Measurements from ENCODE around the gene TLR6.
A peak's percentile ranks its signal among the peaks of the same experiment; 100 is the strongest.

Gene TLR6

DNA sequence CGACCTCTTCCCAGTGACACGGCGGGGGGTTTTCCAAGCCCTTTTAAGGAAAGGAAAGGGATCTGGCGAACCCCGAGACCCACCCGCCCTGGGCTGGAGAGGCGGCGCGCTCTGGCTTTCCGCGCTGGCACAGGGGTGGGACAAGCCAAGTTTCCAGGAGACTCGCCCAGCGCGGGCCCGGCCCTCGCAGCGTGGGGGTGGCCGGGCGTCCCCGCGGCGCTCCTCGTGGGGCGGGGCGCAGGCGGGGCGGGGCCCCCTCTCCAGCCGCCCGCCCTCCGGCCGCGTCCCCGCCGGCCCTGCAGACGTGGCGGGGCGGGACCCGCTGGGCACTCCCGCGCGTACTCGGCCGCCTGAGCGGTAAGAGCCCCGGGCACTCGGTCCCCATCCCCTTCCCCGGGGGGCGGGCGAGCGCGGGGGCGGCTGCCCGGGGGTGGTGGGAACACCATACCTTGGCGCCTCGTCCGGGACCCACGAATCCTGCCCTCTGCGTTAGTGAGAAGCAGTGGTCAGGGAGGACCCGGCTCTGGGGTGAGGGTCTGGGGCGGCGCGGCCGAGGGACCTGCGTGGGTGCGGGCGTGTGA lies 11.0 kb upstream of the TLR6 start, which contains the start of gene FAM114A1:
FAM114A1 (plus strand) TSS at position 329 of the 581 bp plus-strand sequence. CDS start 10,273 bp downstream, outside the sequence.
- peak; percentile 15 for DNase-seq

DNA sequence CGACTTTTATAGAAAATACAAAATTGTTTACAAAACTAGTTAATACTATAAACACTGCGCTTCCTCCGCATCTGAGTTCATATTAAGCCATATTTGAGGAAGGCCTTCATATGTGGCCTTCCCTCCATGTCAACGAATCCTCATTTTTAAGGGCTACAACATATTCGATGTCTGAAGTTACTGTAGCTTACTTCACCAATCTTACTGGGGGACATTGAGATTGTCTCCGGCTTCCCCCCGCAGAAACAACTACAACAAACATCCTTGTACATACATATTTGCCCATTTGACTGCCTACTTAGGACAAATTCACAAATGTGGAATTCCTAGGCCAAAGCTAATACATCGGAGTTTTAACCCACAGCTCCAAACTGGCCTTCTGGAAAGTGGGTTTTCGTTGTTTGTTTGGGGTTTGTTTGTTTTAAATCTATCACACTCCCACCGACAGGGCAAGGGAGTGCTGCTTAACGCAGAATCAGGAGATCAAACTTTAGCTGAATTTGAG lies 10.4 kb upstream of the TLR6 start:
- no peak for DNase-seq

DNA sequence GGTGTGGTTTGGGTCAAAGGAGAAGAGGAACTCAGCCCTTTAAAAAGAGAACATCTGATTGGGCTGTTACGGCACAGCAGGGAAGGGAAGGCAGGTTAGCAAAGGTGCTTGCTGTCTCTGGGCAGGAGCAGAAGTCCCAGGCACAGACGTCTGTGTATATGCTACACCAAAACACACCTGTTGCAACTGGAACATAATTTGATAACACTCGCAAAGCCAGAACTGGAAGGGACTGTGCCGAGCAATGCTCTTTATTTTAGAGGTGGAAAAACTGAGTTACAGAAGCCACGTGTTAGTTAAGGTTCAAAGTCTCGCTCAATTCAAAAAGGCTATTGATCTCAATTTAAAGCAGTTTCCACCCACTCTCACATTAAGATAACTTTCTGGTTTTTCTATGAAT lies 8.8 kb upstream of the TLR6 start:
- no peak for DNase-seq

DNA sequence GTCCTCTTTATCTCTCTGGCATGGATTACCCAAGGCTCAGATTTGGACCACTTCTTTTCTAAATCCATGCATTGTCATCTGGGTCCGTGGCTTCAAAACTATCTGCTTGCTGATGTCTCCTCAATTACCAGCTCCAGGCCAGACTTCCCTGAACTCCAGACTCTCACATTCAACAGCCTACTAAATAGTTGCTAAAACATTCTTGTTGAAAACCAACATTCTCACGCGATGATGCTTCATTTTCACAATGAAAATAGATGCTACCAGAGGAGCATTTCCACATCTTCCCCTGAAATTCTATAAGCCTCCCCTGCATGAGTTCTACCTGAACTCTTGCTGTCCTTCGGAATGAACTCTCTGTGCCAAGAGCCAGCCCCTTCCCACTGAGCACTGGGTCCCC lies 5.2 kb upstream of the TLR6 start:
- DNase-seq, result no peak

DNA sequence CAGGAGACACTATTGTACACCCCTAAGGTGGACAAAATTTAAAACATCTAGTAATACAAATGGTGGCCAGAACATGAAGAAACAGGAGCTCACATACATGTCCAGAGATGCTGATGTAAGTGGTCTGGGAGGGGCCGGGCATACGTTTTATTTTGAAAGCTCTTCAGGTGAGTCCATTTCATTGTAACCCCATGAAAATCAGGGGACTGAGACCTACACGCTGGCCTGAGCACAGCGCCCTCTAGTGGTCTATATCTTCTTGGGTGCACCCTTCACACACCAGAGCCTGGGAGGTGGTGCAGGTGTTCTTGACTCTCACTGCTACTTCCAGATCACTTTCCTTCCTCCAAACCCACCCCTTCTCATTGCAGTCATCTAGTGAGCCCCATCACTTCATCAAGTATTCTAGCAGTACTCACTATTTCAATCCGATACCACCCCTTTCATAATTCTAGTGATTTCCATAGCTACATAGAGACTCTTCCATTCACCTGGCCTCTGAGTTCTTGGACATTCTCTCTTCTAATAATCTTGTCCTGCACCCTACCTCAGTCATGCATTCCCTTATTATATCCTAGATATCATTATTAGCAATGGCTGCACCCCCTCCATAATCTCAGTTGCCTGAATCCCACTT lies 4.3 kb upstream of the TLR6 start:
- peak; percentile 19 for DNase-seq

DNA sequence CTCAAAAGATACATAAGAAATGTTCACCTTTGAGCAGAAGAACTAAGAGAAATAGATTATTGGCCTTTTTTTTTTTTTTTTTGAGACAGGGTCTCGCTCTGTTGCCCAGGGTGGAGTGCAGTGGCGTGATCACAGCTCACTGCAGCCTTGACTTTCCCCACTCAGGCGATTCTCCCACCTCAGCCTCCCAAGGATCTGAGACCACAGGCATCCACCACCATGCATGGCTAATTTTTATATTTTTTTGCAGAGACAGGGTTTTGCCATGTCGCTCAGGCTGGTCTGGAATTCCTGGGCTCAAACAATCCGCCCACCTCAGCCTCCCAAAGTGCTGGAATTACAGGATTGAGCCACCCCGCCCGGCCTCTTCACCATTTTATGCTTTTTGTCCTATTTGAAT lies 2.9 kb upstream of the TLR6 start:
- DNase-seq, result no peak

DNA sequence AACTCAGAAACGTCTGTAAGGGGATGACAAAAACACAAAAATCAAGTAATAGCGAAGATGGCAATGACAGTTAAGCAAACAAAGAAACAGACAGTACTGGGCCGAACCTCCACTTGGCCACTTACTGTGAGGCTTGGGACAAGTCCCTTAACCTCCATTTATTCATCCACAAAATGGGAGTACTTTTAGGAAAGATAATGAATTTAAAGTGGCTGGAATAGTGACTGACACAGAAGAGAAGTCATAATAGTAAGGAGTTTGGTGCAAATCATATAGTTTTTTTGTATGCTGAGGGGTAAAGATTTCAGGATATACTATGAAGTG lies 1.4 kb upstream of the TLR6 start:
- no peak for DNase-seq

DNA sequence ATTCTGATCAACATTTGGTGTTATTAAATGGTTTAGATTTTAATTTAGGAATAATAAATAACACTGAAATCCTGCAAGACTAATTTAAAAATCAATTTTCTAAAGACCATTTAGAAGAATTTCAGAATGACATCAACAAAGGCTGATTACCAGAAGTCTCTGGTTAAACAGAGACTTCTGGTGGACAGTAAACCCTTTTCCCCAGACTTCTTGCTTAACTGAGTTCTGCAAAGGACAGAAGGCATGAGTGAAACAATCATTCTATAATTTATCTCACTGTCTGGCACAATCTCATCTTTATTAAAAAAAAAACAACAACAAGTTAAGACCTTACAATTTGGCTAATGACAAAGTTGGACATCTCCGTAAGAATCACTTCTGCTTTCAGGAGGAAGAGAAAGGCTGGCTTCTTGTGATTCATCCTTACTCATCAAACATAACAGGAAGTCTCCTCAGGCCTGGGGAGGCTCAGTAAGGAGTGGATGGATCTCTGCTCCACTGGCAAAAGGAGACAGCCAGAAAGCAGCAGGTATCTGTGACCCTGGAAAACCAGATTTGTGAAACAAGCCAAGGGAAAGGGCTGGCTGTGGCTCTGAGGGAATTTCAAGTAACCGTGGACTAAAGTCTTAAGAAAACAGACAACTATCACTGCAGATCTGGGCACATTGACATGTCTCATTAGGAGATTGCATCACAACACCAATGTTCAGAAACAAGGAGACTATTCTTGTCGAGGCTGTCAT lies 908 bp upstream of the TLR6 start:
- DNase-seq, result no peak

DNA sequence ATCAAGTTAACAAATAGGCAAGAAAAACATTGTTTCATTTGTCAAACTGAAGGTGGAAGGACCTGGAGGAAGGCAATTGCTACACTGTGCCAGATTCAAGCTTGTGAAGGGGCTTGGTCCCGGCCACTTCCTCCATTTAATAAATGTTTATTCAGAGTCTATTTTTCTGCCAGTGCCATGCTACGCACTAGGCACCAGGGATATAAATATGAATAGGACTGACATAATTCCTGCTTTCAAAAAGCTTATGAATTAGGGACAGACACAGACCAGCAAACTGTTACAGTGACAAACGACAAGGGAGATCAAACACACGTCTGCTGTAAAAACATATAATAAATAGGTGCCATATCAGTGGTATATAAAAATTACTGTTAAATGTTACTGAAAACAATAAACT lies 571 bp downstream of the TLR6 start:
- DNase-seq, result no peak

DNA sequence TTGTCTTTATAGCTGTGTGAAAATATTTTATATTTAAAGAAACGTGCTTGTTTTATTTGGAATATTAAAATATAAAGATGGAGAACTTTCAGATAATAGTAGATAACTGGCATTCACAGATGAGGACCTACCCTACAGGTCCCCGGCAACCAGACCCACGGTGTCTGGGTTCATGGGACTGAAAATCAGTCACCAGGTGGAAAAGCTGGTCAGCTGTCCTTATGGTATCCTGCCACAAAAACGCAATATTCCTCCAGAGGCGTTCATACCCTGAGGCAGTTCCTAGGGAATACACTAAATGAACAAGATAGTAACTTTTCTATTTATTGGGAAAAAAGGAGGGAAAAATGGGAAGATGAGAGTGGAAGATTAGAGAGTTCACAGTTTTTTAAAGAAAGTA lies 1.2 kb downstream of the TLR6 start:
- no peak for DNase-seq

DNA sequence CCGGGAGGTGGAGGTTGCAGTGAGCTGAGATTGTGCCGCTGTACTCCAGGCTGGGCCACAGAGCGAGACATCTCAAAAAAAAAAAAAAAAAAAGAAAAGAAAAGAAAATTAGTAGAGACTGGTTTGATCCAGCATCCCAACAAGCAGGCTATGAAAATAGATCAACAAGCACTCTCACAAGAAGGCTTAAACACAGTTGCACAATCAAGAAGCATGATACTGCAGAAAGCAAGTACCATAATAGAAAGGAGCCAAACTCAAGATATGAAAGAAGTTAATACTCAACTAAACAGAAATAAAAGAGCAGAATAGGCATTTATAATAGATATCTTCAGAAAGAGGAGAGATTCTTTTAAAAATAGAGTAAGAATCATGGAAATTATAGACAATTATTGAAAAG lies 10.6 kb downstream of the TLR6 start:
- no peak for DNase-seq

DNA sequence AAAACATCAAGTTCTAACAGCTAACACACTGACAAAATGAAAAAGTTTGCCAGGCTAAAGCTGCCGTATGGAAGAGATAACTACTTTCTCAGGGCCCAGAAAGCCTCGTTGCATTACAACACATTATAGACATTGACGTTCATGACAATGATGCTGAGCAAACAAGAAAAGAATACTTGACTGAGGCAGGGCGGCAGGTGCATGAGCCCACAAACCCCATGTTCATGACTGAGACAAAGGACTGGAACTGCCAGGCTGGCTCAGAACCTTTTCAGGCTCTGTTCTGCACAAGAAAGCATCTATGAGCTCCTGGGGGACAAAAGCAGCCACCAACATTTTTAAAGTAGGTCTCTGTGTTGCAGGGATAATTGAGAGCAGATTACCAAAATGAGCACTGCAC lies 13.6 kb downstream of the TLR6 start:
- DNase-seq, result peak; percentile 80

DNA sequence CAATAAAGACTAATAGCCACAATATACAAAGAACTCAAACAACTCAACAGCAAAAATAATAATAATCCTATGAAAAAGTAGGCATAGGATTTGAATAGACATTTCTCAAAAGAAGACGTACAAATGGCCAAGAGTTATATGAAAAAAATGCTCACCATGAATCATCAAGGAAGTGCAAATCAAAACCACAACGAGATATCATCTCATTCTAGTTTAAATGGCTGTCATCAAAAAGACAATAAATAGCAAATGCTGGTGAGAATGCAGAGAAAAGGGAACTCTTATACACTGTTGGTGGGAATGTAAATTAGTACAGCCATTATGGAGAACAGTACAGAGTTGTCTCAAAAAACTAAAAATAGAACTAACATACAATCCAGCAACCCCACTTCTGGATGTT lies 18.8 kb downstream of the TLR6 start:
- no peak for DNase-seq

DNA sequence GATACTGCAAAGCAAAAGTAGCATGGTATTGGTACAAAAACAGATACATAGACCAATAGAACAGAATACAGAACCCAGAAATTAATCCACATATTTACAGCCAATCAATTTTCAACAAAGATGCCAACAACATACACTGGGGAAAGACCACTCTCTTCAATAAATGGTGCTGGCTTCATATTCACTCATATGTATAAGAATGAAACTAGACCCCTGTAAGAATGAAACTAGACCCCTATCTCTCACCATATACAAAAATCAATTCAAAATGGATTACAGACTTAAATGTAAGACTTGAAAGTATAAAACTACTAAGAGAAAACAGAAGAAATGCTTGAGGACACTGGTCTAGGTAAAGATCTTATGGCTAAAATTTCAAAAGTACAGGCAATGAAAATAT lies 19.3 kb downstream of the TLR6 start:
- DNase-seq, result no peak

DNA sequence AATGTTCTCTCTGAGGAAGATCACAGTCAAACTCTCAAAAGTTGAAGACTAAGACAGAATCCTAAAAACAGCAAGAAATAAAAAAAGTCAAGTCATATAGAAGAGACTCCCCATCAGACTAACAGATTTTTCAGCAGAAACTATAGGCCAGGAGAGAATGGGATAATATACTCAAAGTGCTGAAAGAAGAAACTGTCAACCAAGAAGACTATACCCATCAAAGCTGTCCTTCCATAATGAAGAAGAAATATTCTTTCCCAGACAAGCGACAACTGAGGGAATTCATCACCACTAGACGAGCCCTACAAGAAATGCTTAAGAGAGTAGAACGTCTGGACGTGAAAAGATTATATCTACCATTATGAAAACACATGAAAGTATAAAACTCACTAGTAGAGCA lies 22.0 kb downstream of the TLR6 start:
- no peak for DNase-seq

DNA sequence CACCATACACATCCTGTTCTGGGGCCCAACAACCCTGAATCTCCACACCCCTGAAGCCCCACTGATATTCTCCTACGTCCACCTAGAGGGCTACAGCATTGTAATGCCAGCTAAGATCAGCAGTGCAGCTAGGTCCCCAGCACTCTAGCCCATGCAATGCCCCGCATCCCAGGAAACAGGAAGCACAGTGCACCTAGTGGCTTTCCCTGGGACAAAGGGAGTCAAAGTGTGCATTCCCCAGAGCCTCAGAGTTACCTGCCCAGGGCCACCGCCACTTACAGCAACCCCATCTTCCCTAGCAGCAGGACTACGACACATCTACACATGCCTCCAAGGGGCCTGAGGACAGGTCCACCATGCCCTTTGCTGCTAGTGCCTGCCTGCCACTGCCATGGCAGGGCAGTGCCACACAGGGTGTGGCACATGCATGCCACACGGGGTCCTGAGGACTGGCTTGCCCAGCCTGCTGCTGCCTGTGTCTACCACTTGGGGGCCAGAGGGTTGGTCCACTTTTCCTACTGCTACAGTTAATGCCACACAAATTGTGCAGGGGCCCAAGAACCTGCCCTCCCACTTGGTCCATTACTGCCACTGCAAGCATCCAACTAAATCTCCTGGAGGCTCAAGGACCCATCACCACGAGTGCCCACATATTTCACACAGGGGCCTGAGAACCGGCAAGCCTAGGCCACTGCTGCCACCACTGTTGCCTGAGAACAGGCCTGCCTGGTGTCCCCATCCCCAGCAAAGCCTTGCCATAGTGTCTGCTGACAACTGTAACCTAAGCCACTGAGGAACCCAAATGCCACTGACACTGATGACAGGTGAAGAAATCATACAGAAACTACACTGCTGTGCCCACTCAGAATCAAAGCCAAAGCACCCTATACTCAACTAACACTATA lies 23.7 kb downstream of the TLR6 start:
- no peak for DNase-seq

DNA sequence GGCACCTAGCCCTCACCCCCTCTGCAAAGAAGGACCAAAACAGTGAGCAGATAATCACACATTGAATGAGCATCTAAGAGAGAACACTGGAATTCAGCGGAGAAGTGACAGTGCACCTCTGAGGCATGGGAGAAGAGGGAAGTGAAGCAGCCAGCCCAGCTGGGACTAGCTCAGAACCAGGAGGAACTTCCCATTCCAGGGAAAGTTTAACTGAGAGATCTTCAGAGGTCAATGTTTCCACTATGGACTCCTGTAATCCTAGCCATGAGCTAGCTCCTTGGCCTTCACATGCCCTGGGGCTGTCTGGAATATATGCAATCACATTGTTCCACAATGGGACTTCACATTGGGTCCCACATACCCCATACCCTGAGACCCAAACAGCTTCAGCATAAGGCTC lies 24.4 kb downstream of the TLR6 start:
- DNase-seq, result no peak

DNA sequence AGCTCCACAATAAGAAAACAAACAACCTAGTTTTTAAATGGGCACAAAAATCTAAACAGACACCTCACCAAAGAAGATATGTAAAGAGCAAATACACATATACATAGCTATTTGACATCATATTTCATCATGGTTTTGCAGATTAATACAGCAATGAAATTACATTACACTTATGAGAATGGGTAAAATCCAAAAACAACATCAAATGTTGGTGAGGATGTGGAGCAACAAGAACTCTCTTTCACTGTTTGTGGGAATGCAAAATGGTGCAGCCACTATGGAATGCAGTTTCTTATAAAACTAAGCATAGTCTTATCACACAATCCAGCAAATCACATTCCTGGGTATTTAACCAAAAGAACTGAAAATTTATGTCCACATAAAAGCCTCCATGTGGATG lies 25.0 kb downstream of the TLR6 start:
- DNase-seq, result no peak

DNA sequence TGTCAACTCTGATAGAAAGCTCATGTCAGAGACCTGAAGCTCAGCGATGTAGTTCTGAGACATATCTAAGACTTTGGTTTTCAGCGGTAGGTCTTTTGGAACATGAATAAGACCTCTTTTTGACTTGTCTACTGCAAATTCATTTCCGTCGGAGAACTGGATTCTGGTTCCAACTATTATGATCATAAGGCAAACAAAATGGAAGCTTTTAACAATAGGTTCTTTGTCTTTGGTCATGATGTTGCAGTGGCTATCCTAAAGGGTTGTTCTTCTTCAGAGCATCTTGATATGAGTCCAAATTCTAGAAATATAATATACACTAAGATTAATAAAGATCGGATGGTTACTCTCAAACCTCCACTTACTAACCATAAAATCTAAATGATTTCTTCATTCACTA lies 27.4 kb downstream of the TLR6 start:
- no peak for DNase-seq

DNA sequence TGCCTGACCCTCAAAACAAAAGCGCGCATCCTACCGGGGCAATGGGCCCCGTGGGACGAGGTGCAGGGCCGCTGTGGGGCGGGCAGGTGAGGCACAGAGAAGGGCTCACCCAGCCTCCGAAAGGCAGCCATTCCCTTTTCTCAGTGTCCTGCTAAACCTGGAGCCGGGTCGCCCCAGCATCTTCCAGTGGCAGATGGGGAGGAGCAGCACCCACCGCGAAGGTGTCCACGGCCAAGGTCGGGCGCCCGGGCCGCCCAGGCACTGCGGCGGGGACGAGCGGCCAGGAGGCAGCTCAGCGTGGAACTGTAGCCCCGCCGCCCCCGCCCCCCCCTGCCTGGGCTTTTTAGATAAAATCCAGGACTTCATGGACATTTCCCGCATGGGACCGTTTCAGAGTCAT lies 32.9 kb downstream of the TLR6 start:
- no peak for DNase-seq

DNA sequence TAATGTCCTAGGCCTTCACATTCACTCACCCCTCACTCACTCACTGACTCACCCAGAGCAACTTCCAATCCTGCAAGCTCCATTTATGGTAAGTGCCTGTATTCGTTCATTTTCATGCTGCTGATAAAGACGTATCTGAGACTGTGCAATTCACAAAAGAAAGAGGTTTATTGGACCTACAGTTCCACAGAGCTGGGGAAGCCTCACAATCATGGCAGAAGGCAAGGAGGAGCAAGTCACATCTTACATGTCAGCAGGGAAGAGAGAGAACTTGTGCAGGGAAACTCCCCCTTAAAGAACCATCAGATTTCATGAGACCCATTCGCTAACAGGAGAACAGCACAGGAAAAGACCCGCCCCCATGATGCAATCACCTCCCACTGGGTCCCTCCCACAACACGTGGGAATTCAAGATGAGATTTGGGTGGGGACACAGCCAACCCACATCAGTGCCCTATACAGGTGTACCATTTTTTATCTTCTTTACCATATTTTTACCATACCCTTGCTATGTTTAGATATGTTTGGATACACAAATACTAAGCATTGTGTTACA lies 33.8 kb downstream of the TLR6 start:
- no peak for DNase-seq

DNA sequence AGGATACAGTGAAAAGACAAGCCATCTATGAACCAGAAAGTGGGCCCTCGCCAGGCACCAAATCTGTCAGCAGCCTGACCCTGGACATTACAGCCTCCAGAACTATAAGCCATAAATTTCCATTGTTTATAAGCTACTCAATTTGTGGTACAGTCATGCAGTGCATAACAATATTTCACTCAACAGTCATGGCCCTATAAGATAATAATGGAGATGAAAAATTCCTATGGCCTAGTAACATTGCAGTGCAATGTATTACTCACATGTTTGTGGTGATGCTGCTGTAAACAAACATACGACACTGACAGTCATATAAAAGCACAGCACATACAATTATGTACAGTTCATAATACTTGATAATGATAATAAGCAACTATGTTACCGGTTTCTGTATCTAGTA lies 34.9 kb downstream of the TLR6 start:
- DNase-seq, result no peak
